Lower leg skin (tissue), 4 donors: ENCODE results near the gene DOK5. TPM values are rescaled to one million over a fixed set of nuclear protein-coding genes. Genes with fewer than 3 reads are reported as not detected.

Experiments
- DNase-seq, 2 donors: peaks; one replicate each; pipeline ENCODE4 v3.0.0-alpha.2; 2019; ENCODE audit warnings: low spot score in 2 of 2
- H3K4me3 ChIP-seq: fragments of 200-600 bp; sonication (generic); 2 replicates; pipeline ENCODE4 v1.5.1; 2017; ENCODE audit warnings: mild to moderate bottlenecking, low read depth; ENCODE audit not compliant: poor library complexity, severe bottlenecking
- POLR2A ChIP-seq, 2 donors: fragments of 450-650 bp; IDR thresholded peaks; one replicate each; pipeline ENCODE4 v1.6.1; 2016 to 2017; ENCODE audit warnings: antibody characterized with exemption in 2 of 2, mild to moderate bottlenecking in 1 of 2, moderate library complexity in 1 of 2
- WGBS, 2 donors: methylation state at CpG; one replicate each; pipeline ENCODE4 v1.1.5; 2018; 5-methylcytosine and 5-hydroxymethylcytosine counted together
- intact Hi-C: fragments of 100-400 bp; cut with DNase I; formaldehyde crosslinking; loops from one replicate; pipeline ENCODE4 v1.15.0; 2023; ENCODE audit warnings: low total_unique reads
- total RNA-seq, 4 donors: library from RNA; depleted of rRNA; stranded (reverse); fragments of >200 nt; gene quantifications; one replicate each; pipeline ENCODE4 v1.1.0, GENCODE V29; 2016
- TF ChIP-seq, protein P1 (sequence below), 3 donors: fragments of 450-650 bp; IDR thresholded peaks; one replicate each; pipeline ENCODE4 v1.5.1; 2016; ENCODE audit warnings: antibody characterized with exemption in 3 of 3, mild to moderate bottlenecking in 3 of 3, moderate library complexity in 2 of 3

Gene DOK5
- total RNA-seq, 4 donors from 2014 or later, result 0.23 to 1.3 (median 1.2) TPM; not detected in 1

DNA sequence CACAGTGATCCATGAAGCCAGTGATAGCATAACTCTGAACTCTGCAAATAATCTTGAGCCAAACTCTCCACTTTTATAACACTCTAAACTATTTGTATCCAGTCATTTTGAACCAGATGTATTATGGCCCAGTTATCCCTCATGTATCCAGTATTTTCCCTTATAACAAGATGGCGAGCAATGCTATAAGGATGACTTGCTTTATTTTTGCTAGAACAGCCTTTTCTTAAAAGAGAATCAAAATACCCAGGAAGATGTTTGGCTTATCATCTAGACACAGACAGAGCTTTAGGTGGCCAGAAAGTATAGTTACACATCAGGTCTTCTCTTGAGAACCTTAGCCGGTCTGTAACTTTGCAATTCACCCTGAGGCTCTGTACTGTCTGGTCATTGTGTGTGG is 81.0 kb downstream of the DOK5 start:
- DNase-seq, result no peak
- WGBS, 2 donors, result 90 to 93% methylated on average over 2 of the region's 2 CpGs
- intact Hi-C loops, result no loop called here
- no peak for TF ChIP-seq POLR2A (IDR thresholded peaks at IDR 0.05)
- TF ChIP-seq, protein P1, sequence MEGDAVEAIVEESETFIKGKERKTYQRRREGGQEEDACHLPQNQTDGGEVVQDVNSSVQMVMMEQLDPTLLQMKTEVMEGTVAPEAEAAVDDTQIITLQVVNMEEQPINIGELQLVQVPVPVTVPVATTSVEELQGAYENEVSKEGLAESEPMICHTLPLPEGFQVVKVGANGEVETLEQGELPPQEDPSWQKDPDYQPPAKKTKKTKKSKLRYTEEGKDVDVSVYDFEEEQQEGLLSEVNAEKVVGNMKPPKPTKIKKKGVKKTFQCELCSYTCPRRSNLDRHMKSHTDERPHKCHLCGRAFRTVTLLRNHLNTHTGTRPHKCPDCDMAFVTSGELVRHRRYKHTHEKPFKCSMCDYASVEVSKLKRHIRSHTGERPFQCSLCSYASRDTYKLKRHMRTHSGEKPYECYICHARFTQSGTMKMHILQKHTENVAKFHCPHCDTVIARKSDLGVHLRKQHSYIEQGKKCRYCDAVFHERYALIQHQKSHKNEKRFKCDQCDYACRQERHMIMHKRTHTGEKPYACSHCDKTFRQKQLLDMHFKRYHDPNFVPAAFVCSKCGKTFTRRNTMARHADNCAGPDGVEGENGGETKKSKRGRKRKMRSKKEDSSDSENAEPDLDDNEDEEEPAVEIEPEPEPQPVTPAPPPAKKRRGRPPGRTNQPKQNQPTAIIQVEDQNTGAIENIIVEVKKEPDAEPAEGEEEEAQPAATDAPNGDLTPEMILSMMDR (IDR thresholded peaks at IDR 0.05), result no peak
- no peak overlapping the region for H3K4me3 ChIP-seq

- H3K4me3 ChIP-seq, result no peak overlapping the region
- TF ChIP-seq, protein P1 (IDR thresholded peaks at IDR 0.05), result no peak
- no peak for TF ChIP-seq POLR2A (IDR thresholded peaks at IDR 0.05)
- WGBS, 2 donors, result 79 to 83% methylated on average over 3 of the region's 3 CpGs
- intact Hi-C loops, result no loop called here
- no peak for DNase-seq
Observed at GRCh38 chr20:54557806-54558590, 82.6 kb downstream of the DOK5 start.

GRCh38 chr20:54559890-54560289 is 84.5 kb downstream of the DOK5 start:
- no peak overlapping the region for H3K4me3 ChIP-seq
- TF ChIP-seq POLR2A (IDR thresholded peaks at IDR 0.05), result no peak
- DNase-seq, result no peak
- intact Hi-C loops, result no loop called here
- 82 to 93% methylated on average over 3 of the region's 3 CpGs for WGBS, 2 donors

DNA sequence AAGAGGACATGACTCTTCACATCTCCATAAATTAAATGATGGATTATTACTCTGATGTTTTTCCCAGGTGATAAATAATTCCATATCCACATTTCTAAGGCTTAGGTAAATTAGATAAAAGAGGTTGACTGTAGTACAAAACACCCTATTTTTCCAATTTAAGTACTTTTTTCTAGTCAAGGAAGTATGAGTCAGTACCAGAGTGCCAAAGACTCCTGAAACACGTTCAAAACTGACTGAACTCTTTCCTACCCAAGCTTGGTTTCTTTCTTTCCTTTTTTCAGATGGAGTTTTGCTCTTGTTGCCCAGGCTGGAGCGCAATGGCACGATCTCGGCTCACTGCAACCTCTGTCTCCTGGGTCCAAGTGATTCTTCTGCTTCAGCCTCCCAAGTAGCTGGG is 85.0 kb downstream of the DOK5 start:
- intact Hi-C loops, result no loop called here
- DNase-seq, result no peak
- H3K4me3 ChIP-seq, result no peak overlapping the region
- 75 to 84% methylated on average over 4 of the region's 4 CpGs for WGBS, 2 donors
- no peak for TF ChIP-seq POLR2A (IDR thresholded peaks at IDR 0.05)
- TF ChIP-seq, protein P1 (IDR thresholded peaks at IDR 0.05), result no peak

DNA sequence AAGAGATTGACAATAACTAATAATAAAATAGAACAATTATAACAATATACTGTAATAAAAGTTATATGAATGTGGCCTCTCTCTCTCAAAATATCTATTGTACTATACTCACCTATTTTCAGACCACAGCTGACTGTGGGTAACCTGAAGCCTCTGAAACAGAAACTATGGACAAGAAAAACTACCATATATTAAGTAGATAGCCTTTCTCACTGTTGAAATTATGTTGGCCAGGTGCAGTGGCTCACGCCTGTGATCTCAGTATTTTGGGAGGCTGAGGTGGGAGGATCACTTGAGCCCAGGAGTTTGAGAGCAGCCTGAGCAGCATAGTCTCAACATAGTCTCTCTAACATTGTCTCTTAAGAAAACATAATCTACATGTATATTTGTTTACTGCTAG is 89.9 kb downstream of the DOK5 start:
- 82 to 95% methylated on average over 1 of the region's 1 CpG for WGBS, 2 donors
- TF ChIP-seq POLR2A (IDR thresholded peaks at IDR 0.05), result no peak
- TF ChIP-seq, protein P1 (IDR thresholded peaks at IDR 0.05), result no peak
- DNase-seq, result no peak
- no peak overlapping the region for H3K4me3 ChIP-seq
- intact Hi-C loops, result no loop called here

GRCh38 chr20:54566031-54566688 is 90.8 kb downstream of the DOK5 start:
- 67 to 71% methylated on average over 5 of the region's 5 CpGs for WGBS, 2 donors
- no peak for TF ChIP-seq POLR2A (IDR thresholded peaks at IDR 0.05)
- TF ChIP-seq, protein P1 (IDR thresholded peaks at IDR 0.05), result no peak
- no peak for DNase-seq
- intact Hi-C loops, result no loop called here
- no peak overlapping the region for H3K4me3 ChIP-seq
